ENCODE results near the gene PIGM.
"Not testable (repeated sequence)": the region's sequence is repeated elsewhere in the genome, so short reads cannot be mapped to it uniquely, and the experiment has no call there.

Gene PIGM

GRCh38 chr1:160061369-160062229, 29.8 kb upstream of the PIGM start:
- no peak for DNase-seq (ENCODE audit: low read depth in 2 of 2)

- no peak for DNase-seq (ENCODE audit: low read depth in 2 of 2)
Observed at GRCh38 chr1:160058087-160058486, 26.3 kb upstream of the PIGM start.

GRCh38 chr1:160056648-160057169, 24.9 kb upstream of the PIGM start:
- DNase-seq (ENCODE audit: low read depth in 2 of 2): no peak

- DNase-seq (ENCODE audit: low read depth in 2 of 2): no peak
Observed at GRCh38 chr1:160053548-160054365, 22.0 kb upstream of the PIGM start.

- DNase-seq (ENCODE audit: low read depth in 2 of 2): no peak
Observed at GRCh38 chr1:160052936-160053335, 21.1 kb upstream of the PIGM start.

GRCh38 chr1:160050619-160051018, 18.8 kb upstream of the PIGM start:
- no peak for DNase-seq (ENCODE audit: low read depth in 2 of 2)

- DNase-seq (ENCODE audit: low read depth in 2 of 2): not testable (repeated sequence)
Observed at GRCh38 chr1:160050182-160050581, 18.4 kb upstream of the PIGM start.

- DNase-seq (ENCODE audit: low read depth in 2 of 2): no peak
Observed at GRCh38 chr1:160049101-160049500, 17.3 kb upstream of the PIGM start.

- no peak for DNase-seq (ENCODE audit: low read depth in 2 of 2)
Observed at GRCh38 chr1:160048335-160048734, 16.5 kb upstream of the PIGM start.

- no peak for DNase-seq (ENCODE audit: low read depth in 2 of 2)
Observed at GRCh38 chr1:160047111-160047991, 15.6 kb upstream of the PIGM start.

- no peak for DNase-seq (ENCODE audit: low read depth in 2 of 2)
Observed at GRCh38 chr1:160046494-160047110, 14.8 kb upstream of the PIGM start.

GRCh38 chr1:160045653-160046052, 13.9 kb upstream of the PIGM start:
- DNase-seq (ENCODE audit: low read depth in 2 of 2): no peak

GRCh38 chr1:160043543-160043942, 11.8 kb upstream of the PIGM start:
- DNase-seq (ENCODE audit: low read depth in 2 of 2): no peak

- DNase-seq (ENCODE audit: low read depth in 2 of 2): no peak
Observed at GRCh38 chr1:160040476-160040875, 8.7 kb upstream of the PIGM start.

- no peak for DNase-seq (ENCODE audit: low read depth in 2 of 2)
Observed at GRCh38 chr1:160032165-160032820, 503 bp upstream of the PIGM start.

GRCh38 chr1:160030657-160031364, 979 bp downstream of the PIGM start:
- no peak for DNase-seq (ENCODE audit: low read depth in 2 of 2)

- no peak for DNase-seq (ENCODE audit: low read depth in 2 of 2)
Observed at GRCh38 chr1:160028426-160028825, 3.4 kb downstream of the PIGM start.

GRCh38 chr1:160025314-160025713, 6.5 kb downstream of the PIGM start:
- no peak for DNase-seq (ENCODE audit: low read depth in 2 of 2)

- no peak for DNase-seq (ENCODE audit: low read depth in 2 of 2)
Observed at GRCh38 chr1:160024195-160024905, 7.4 kb downstream of the PIGM start.
